Mucosa of stomach (tissue), 1 donor: ENCODE results near the gene HCN2.

Experiments used
- H3K27me3 ChIP-seq: one replicate; pipeline ENCODE4 v1.7.0; 2013; ENCODE audit warnings: mild to moderate bottlenecking, low read length; ENCODE audit not compliant: control insufficient read depth, insufficient read depth
- H3K36me3 ChIP-seq: one replicate; pipeline ENCODE4 v1.7.0; 2013; ENCODE audit warnings: low read length; ENCODE audit not compliant: control insufficient read depth, insufficient read depth
- H3K4me1 ChIP-seq: one replicate; pipeline ENCODE4 v1.7.0; 2013; ENCODE audit warnings: mild to moderate bottlenecking, low read length; ENCODE audit not compliant: control insufficient read depth, insufficient read depth
- H3K4me3 ChIP-seq: one replicate; pipeline ENCODE4 v1.7.0; 2013; ENCODE audit warnings: low read length
- H3K9ac ChIP-seq: one replicate; pipeline ENCODE4 v1.7.0; 2013; ENCODE audit warnings: mild to moderate bottlenecking, low read length, moderate library complexity
- H3K9me3 ChIP-seq: one replicate; pipeline ENCODE4 v1.7.0; 2013; ENCODE audit warnings: mild to moderate bottlenecking, low read length, moderate library complexity; ENCODE audit not compliant: control insufficient read depth
- donor health status: Pancreatic carcinoma.

The HCN2 gene

GRCh38 chr19:573519-573825, 16.2 kb upstream of the HCN2 start:
- Histone ChIP-seq H3K27me3 (no peaks in the 10 kb centered on the region), H3K4me3 (peak overlapping the region; percentile 95), H3K4me1 (peaks cover 38% of the 10 kb centered on the region), H3K36me3 (no peaks in the 10 kb centered on the region), H3K9me3 (no peaks in the 10 kb centered on the region), H3K9ac (peak overlapping the region; percentile 94)

GRCh38 chr19:574658-575526, 14.8 kb upstream of the HCN2 start:
- H3K9me3 ChIP-seq, result no peaks in the 10 kb centered on the region
- peak overlapping the region; percentile 44 for H3K9ac ChIP-seq
- H3K27me3 ChIP-seq, result no peaks in the 10 kb centered on the region
- H3K4me1 ChIP-seq, result peaks cover 38% of the 10 kb centered on the region
- no peaks in the 10 kb centered on the region for H3K36me3 ChIP-seq
- H3K4me3 ChIP-seq, result no peak overlapping the region

- Histone ChIP-seq H3K4me1 (peaks cover 38% of the 10 kb centered on the region), H3K27me3 (no peaks in the 10 kb centered on the region), H3K9me3 (no peaks in the 10 kb centered on the region), H3K4me3 (no peak overlapping the region), H3K36me3 (no peaks in the 10 kb centered on the region), H3K9ac (peak overlapping the region; percentile 50)
Observed at GRCh38 chr19:575527-576506, 13.9 kb upstream of the HCN2 start.

GRCh38 chr19:576768-577438, 12.8 kb upstream of the HCN2 start:
- no peak overlapping the region for H3K9ac ChIP-seq
- no peaks in the 10 kb centered on the region for H3K36me3 ChIP-seq
- no peaks in the 10 kb centered on the region for H3K27me3 ChIP-seq
- H3K4me3 ChIP-seq, result no peak overlapping the region
- no peaks in the 10 kb centered on the region for H3K9me3 ChIP-seq
- peaks cover 30% of the 10 kb centered on the region for H3K4me1 ChIP-seq

GRCh38 chr19:577439-578392, 12.0 kb upstream of the HCN2 start:
- Histone ChIP-seq H3K4me3 (no peak overlapping the region), H3K4me1 (peaks cover 30% of the 10 kb centered on the region), H3K9ac (no peak overlapping the region), H3K27me3 (no peaks in the 10 kb centered on the region), H3K9me3 (no peaks in the 10 kb centered on the region), H3K36me3 (no peaks in the 10 kb centered on the region)

GRCh38 chr19:579111-579841, 10.4 kb upstream of the HCN2 start:
- no peaks in the 10 kb centered on the region for H3K36me3 ChIP-seq
- H3K9ac ChIP-seq, result no peak overlapping the region

GRCh38 chr19:579842-580155, 9.9 kb upstream of the HCN2 start:
- Histone ChIP-seq H3K9ac (no peak overlapping the region), H3K4me3 (no peak overlapping the region), H3K4me1 (peaks cover 24% of the 10 kb centered on the region), H3K36me3 (no peaks in the 10 kb centered on the region), H3K27me3 (no peaks in the 10 kb centered on the region), H3K9me3 (no peaks in the 10 kb centered on the region)

More at GRCh38 chr19:579111-579841, 10.4 kb upstream of the HCN2 start:
- H3K4me3 ChIP-seq, result no peak overlapping the region
- peaks cover 29% of the 10 kb centered on the region for H3K4me1 ChIP-seq
- H3K27me3 ChIP-seq, result no peaks in the 10 kb centered on the region
- H3K9me3 ChIP-seq, result no peaks in the 10 kb centered on the region

- H3K4me1 ChIP-seq, result peaks cover 18% of the 10 kb centered on the region
- no peaks in the 10 kb centered on the region for H3K9me3 ChIP-seq
- H3K36me3 ChIP-seq, result no peaks in the 10 kb centered on the region
- no peak overlapping the region for H3K4me3 ChIP-seq
- H3K27me3 ChIP-seq, result no peaks in the 10 kb centered on the region
- H3K9ac ChIP-seq, result no peak overlapping the region
Observed at GRCh38 chr19:580274-580835, 9.3 kb upstream of the HCN2 start.

- Histone ChIP-seq H3K9me3 (no peaks in the 10 kb centered on the region), H3K9ac (no peak overlapping the region), H3K27me3 (no peaks in the 10 kb centered on the region), H3K36me3 (no peaks in the 10 kb centered on the region), H3K4me3 (no peak overlapping the region), H3K4me1 (peaks cover 8% of the 10 kb centered on the region)
Observed at GRCh38 chr19:581399-582111, 8.1 kb upstream of the HCN2 start.

GRCh38 chr19:582497-583197, 7.0 kb upstream of the HCN2 start:
- no peak overlapping the region for H3K9ac ChIP-seq
- no peaks in the 10 kb centered on the region for H3K27me3 ChIP-seq
- H3K4me3 ChIP-seq, result no peak overlapping the region
- H3K9me3 ChIP-seq, result no peaks in the 10 kb centered on the region
- no peaks in the 10 kb centered on the region for H3K4me1 ChIP-seq
- H3K36me3 ChIP-seq, result no peaks in the 10 kb centered on the region
